Measurements from ENCODE around the gene GLCE.

The GLCE gene

DNA sequence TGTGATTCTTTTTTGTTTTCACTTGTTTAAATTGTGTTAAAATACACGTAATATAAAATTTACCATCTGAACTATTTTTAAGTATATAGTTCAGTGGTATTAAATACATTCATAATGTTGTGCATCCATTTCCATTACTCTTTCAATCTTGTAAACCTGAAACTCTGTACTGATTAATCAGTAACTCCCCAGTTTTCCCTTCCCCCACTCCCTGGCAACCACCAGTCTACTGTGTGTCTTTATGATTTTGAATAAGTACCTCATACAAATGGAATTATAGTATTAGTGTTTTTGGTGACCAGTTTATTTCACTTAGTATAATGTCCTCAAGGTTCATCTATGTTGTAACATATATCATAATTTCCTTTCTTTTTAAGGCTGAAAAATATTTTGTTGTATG is 59.3 kb downstream of the GLCE start:
- peaks cover 5% of the 10 kb centered on the region for H3K9me3 Mint-ChIP-seq
- H3K4me1 Mint-ChIP-seq = no peaks in the 10 kb centered on the region
- H3K27ac Mint-ChIP-seq = no peak overlapping the region
- ATAC-seq (ENCODE audit: low read depth) (no peak), DNase-seq (ENCODE audit: low spot score in 2 of 2) (no peak)
- H3K27me3 Mint-ChIP-seq = no peaks in the 10 kb centered on the region
- no peak overlapping the region for H3K4me3 Mint-ChIP-seq
- H3K36me3 Mint-ChIP-seq = peaks cover 16% of the 10 kb centered on the region

DNA sequence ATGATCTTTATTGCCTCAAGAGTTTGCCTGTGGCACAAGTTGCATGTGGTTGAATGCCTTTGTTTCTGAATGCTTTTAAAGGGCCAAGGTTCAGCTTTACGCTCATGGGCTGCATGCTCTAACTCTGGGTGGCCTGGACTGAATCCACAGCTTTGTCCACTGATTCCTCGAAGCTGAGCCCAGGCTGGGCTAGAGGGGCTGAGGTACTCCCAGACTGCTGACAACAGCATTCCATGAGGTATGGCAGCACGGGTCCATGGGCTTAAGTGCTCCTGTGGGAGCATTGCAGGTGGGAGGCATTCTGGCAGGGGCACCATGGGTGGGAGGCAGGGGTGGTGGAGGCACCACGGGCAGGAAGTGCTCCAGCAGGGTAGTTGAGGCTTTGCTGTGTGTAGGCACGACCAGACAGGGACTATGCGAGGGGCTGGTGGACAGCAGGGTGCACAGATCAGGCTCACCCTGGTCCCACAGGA is 61.6 kb downstream of the GLCE start:
- no peak overlapping the region for H3K27ac Mint-ChIP-seq
- no peak for ATAC-seq (ENCODE audit: low read depth)
- no peaks in the 10 kb centered on the region for H3K4me1 Mint-ChIP-seq
- no peaks in the 10 kb centered on the region for H3K27me3 Mint-ChIP-seq
- no peak for DNase-seq (ENCODE audit: low spot score in 2 of 2)
- no peak overlapping the region for H3K4me3 Mint-ChIP-seq
- H3K9me3 Mint-ChIP-seq = peaks cover 5% of the 10 kb centered on the region
- peaks cover 16% of the 10 kb centered on the region for H3K36me3 Mint-ChIP-seq

DNA sequence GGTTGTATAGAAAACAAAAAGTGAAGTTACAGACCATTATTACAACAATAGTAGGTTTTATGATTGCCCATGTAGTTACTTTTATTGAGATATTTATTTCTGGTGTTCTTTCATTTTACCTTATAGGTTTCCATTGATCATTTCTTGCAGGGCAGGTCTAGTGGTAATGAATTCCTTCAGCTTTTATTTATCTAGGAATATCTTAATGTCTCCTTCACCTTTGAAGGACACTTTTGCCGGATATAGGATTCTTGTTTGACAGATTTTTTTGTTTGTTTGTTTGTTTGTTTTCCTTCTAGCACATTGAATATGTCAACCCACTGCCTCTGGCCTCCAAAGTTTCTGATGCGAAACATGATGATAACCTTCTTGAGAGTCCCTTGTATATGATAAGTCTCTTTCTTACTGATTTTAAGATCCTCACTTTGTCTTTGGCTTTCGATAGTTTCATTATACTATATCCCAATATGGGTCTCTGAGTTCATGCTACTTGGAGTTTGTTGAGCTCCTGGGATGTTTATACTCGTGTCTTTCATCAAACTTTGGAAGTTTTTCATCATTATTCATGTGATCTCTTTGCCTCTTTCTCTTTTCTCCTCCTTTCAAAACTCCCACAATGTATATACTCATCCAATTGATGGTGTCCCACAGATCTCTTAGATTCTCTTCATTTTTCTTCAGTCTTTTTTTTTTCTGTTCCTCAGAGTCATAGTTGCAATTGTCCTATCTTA is 62.8 kb downstream of the GLCE start:
- Mint-ChIP-seq H3K4me1 (no peaks in the 10 kb centered on the region), H3K36me3 (peaks cover 18% of the 10 kb centered on the region)

DNA sequence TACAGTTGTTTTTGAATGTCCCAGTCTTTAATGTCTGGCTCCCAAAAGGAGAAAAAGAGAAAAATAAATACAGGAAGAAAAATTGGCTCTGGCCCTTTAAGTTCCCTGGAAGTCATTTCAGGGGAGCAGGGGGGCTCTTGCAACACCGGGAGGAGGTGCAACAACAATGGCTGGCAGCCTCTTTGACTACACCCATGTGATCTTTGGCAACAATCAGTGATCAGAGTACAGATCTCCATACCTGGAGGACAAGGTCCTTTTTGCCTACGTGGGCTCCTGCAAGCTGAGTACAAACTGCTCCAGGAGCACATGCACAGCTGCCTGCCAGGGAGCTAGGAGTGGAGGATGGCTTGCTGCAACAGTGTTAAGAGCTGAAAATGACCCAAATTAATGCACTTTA is 63.9 kb downstream of the GLCE start:
- DNase-seq (ENCODE audit: low spot score in 2 of 2) = no peak
- Mint-ChIP-seq H3K36me3 (peaks cover 25% of the 10 kb centered on the region), H3K27ac (no peak overlapping the region), H3K9me3 (peaks cover 7% of the 10 kb centered on the region), H3K27me3 (no peaks in the 10 kb centered on the region), H3K4me3 (no peak overlapping the region), H3K4me1 (no peaks in the 10 kb centered on the region)
- ATAC-seq (ENCODE audit: low read depth) = no peak

More for the DNA sequence above, 62.8 kb downstream of the GLCE start:
- DNase-seq (ENCODE audit: low spot score in 2 of 2) (no peak), ATAC-seq (ENCODE audit: low read depth) (no peak)
- H3K9me3 Mint-ChIP-seq = peaks cover 5% of the 10 kb centered on the region
- H3K27ac Mint-ChIP-seq = no peak overlapping the region
- no peak overlapping the region for H3K4me3 Mint-ChIP-seq
- H3K27me3 Mint-ChIP-seq = no peaks in the 10 kb centered on the region

DNA sequence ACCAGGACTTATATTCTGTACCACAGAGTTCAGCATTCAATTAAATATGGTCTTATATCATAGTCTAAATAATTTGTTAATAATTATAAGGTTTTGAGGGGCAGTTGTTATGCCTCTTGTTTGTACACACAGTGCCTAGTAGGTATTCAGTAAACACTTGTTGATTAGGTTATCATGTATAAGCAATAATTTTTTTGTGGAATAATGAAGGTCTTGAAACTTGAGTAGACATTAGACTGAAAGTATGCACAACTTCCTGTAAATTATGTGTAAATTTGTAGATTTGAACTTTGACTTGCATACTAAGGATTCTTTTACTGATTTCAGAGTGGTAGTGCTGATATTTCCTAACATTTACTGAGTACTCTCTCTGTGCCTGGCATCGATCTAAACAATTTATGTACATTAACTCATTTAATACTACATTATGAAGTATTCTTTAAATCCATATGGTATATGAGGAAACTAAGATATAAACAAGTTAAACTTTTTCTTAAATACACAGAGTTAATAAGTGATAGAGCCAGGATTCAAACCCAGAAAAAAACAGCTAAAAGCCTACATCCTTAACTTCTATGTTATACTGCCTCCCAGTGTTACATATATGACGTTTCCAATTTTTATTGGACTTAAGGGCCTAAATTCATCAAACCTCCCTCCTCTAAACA is 65.1 kb downstream of the GLCE start:
- Mint-ChIP-seq H3K36me3 (peaks cover 20% of the 10 kb centered on the region), H3K4me3 (no peak overlapping the region), H3K4me1 (no peaks in the 10 kb centered on the region), H3K27me3 (no peaks in the 10 kb centered on the region), H3K27ac (no peak overlapping the region), H3K9me3 (peaks cover 7% of the 10 kb centered on the region)
- ATAC-seq (ENCODE audit: low read depth) (no peak), DNase-seq (ENCODE audit: low spot score in 2 of 2) (no peak)

DNA sequence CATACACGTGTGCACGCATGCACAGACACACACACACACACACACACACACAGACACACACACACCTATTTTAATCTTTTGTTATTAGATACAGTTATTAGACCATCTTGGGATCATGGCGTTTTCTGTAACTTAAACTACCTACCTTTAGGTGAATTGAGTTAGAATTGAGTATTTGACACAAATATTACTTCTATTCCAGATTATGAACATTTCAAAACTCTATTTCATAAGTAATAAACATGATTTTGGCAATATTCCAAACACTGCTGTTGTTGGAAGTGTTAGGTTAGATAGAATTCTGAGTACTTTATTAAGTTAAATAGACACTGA is 65.6 kb downstream of the GLCE start:
- Mint-ChIP-seq H3K9me3 (peaks cover 7% of the 10 kb centered on the region), H3K27me3 (no peaks in the 10 kb centered on the region), H3K4me3 (no peak overlapping the region), H3K4me1 (no peaks in the 10 kb centered on the region), H3K27ac (no peak overlapping the region), H3K36me3 (peaks cover 20% of the 10 kb centered on the region)
- no peak for DNase-seq (ENCODE audit: low spot score in 2 of 2)
- no peak for ATAC-seq (ENCODE audit: low read depth)

- no peaks in the 10 kb centered on the region for H3K4me1 Mint-ChIP-seq
Observed at GRCh38 chr15:69232144-69232543, 71.7 kb downstream of the GLCE start.

GRCh38 chr15:69232765-69233164 is 72.3 kb downstream of the GLCE start:
- DNase-seq (ENCODE audit: low spot score in 2 of 2) (no peak), ATAC-seq (ENCODE audit: low read depth) (no peak)
- Mint-ChIP-seq H3K27ac (no peak overlapping the region), H3K4me3 (no peak overlapping the region), H3K36me3 (peaks cover 10% of the 10 kb centered on the region), H3K27me3 (no peaks in the 10 kb centered on the region), H3K4me1 (no peaks in the 10 kb centered on the region), H3K9me3 (peaks cover 2% of the 10 kb centered on the region)

More at GRCh38 chr15:69232144-69232543, 71.7 kb downstream of the GLCE start:
- H3K27me3 Mint-ChIP-seq = no peaks in the 10 kb centered on the region
- ATAC-seq (ENCODE audit: low read depth) (no peak), DNase-seq (ENCODE audit: low spot score in 2 of 2) (no peak)
- peaks cover 2% of the 10 kb centered on the region for H3K9me3 Mint-ChIP-seq
- peaks cover 10% of the 10 kb centered on the region for H3K36me3 Mint-ChIP-seq
- H3K4me3 Mint-ChIP-seq = no peak overlapping the region
- H3K27ac Mint-ChIP-seq = no peak overlapping the region

DNA sequence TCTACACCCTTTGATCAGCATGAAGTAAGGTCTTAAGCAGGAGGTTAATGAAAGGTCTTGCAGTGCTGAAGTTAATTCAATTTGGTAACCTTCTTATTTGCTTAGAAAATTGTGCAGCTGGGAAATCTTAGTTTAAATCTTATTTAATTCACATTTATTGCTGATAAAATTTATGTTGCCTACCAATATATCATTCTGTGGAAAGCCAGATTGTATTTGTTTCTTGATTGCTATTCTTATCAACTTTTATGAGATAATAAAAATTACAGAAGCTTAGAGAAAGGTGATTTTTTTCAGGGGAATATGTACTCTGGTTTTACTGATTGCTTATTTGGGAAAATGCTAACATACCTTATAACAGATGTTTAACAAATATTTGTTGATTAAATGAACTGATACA is 74.2 kb downstream of the GLCE start:
- no peak for DNase-seq (ENCODE audit: low spot score in 2 of 2)
- no peak overlapping the region for H3K27ac Mint-ChIP-seq
- no peaks in the 10 kb centered on the region for H3K27me3 Mint-ChIP-seq
- H3K4me3 Mint-ChIP-seq = no peak overlapping the region
- H3K4me1 Mint-ChIP-seq = no peaks in the 10 kb centered on the region
- peaks cover 8% of the 10 kb centered on the region for H3K36me3 Mint-ChIP-seq
- H3K9me3 Mint-ChIP-seq = peaks cover 8% of the 10 kb centered on the region
- ATAC-seq (ENCODE audit: low read depth) = no peak

- Mint-ChIP-seq H3K36me3 (peaks cover 8% of the 10 kb centered on the region), H3K4me3 (no peak overlapping the region), H3K4me1 (no peaks in the 10 kb centered on the region), H3K27me3 (no peaks in the 10 kb centered on the region), H3K9me3 (peaks cover 8% of the 10 kb centered on the region), H3K27ac (no peak overlapping the region)
- no peak for ATAC-seq (ENCODE audit: low read depth)
- no peak for DNase-seq (ENCODE audit: low spot score in 2 of 2)
Observed at GRCh38 chr15:69236505-69236904, 76.1 kb downstream of the GLCE start.

- peaks cover 8% of the 10 kb centered on the region for H3K9me3 Mint-ChIP-seq
- peaks cover 8% of the 10 kb centered on the region for H3K36me3 Mint-ChIP-seq
- H3K4me3 Mint-ChIP-seq = no peak overlapping the region
- no peak overlapping the region for H3K27ac Mint-ChIP-seq
- no peak for DNase-seq (ENCODE audit: low spot score in 2 of 2)
- H3K27me3 Mint-ChIP-seq = no peaks in the 10 kb centered on the region
- ATAC-seq (ENCODE audit: low read depth) = no peak
- H3K4me1 Mint-ChIP-seq = no peaks in the 10 kb centered on the region
Observed at GRCh38 chr15:69237718-69238117, 77.3 kb downstream of the GLCE start.

DNA sequence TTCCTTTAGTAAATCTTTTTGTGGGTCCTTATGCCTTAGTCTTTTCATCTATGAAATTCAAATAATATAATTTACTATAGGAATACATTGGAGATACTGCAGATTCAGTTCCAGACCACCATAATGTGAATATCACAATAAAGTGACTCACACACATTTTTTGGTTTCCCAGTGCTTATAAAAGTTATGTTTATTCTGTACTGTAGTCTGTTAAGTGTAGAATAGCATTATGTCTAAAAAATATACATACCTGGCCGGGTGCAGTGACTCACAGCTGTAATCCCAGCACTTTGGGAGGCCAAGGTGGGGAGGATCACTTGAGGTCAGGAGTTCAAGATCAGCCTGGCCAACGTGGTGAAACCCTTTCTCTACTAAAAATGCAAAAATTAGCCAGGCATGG is 84.4 kb downstream of the GLCE start:
- DNase-seq (ENCODE audit: low spot score in 2 of 2) (no peak), ATAC-seq (ENCODE audit: low read depth) (no peak)
- H3K4me3 Mint-ChIP-seq = no peak overlapping the region
- H3K27ac Mint-ChIP-seq = no peak overlapping the region
- H3K4me1 Mint-ChIP-seq = no peaks in the 10 kb centered on the region
- peaks cover 1% of the 10 kb centered on the region for H3K36me3 Mint-ChIP-seq
- no peaks in the 10 kb centered on the region for H3K9me3 Mint-ChIP-seq
- no peaks in the 10 kb centered on the region for H3K27me3 Mint-ChIP-seq

- H3K36me3 Mint-ChIP-seq = peaks cover 2% of the 10 kb centered on the region
- no peak for ATAC-seq (ENCODE audit: low read depth)
- H3K27ac Mint-ChIP-seq = no peak overlapping the region
- H3K4me3 Mint-ChIP-seq = no peak overlapping the region
- H3K4me1 Mint-ChIP-seq = no peaks in the 10 kb centered on the region
- H3K27me3 Mint-ChIP-seq = no peaks in the 10 kb centered on the region
- H3K9me3 Mint-ChIP-seq = no peaks in the 10 kb centered on the region
- DNase-seq (ENCODE audit: low spot score in 2 of 2) = no peak
Observed at GRCh38 chr15:69253156-69253555, 92.7 kb downstream of the GLCE start.

GRCh38 chr15:69265347-69265955 is 105.0 kb downstream of the GLCE start:
- Mint-ChIP-seq H3K27me3 (no peaks in the 10 kb centered on the region), H3K4me1 (no peaks in the 10 kb centered on the region), H3K36me3 (peaks cover 5% of the 10 kb centered on the region), H3K27ac (no peak overlapping the region), H3K9me3 (no peaks in the 10 kb centered on the region), H3K4me3 (no peak overlapping the region)
- no peak for DNase-seq (ENCODE audit: low spot score in 2 of 2)
- no peak for ATAC-seq (ENCODE audit: low read depth)

All from memory B cell (primary cell).